GM12878 (cell line): ENCODE results near the gene NTRK3.

ENCODE experiments used
- CTCF ChIP-seq, 3 experiments: IDR thresholded peaks in 2 of 3; conservative IDR thresholded peaks in 1 of 3; 2 replicates each; pipeline ENCODE4 v1.5.1; 2011; ENCODE audit warnings: low read depth in 3 of 3, low read length in 3 of 3, mild to moderate bottlenecking in 3 of 3, control low read depth in 2 of 3, moderate library complexity in 2 of 3, inconsistent platforms in 1 of 3, mixed read lengths in 1 of 3; ENCODE audit not compliant: control insufficient read depth in 2 of 3, insufficient read depth in 1 of 3; ENCODE audit errors: extremely low read depth in 1 of 3
- POLR2AphosphoS5 ChIP-seq: IDR thresholded peaks from 2 replicates; pipeline ENCODE4 v1.6.1; 2011; ENCODE audit warnings: mild to moderate bottlenecking, low read length, inconsistent platforms

- no peak for TF ChIP-seq CTCF (IDR thresholded peaks at IDR 0.05 in 2 of 3, conservative IDR thresholded peaks at IDR 0.05 in 1 of 3; ENCODE audit: control insufficient read depth in 2 of 3, extremely low read depth in 1 of 3, insufficient read depth in 1 of 3, low read depth in 3 of 3, low read length in 3 of 3)
- TF ChIP-seq POLR2AphosphoS5 = no peak
Measured at GRCh38 chr15:87961851-87962420, 294.6 kb downstream of the NTRK3 start.
